COLO668 (cell line): ENCODE data around the gene PABPN1.

Experiments
- DNase-seq: peaks from one replicate; lab custom pipeline; 2025; ENCODE audit not compliant: unreplicated experiment; lab: John Stamatoyannopoulos, UW

Gene PABPN1

GRCh38 chr14:23326491-23327332, 5.5 kb downstream of the PABPN1 start:
- no peak for DNase-seq

GRCh38 chr14:23327947-23328744, 6.9 kb downstream of the PABPN1 start:
- DNase-seq, result peak; percentile 63

GRCh38 chr14:23335623-23336022, 14.4 kb downstream of the PABPN1 start:
- no peak for DNase-seq

- no peak for DNase-seq
These were observed 18.4 kb downstream of the PABPN1 start for GRCh38 chr14:23339506-23340268.

- DNase-seq, result no peak
These were observed 23.2 kb downstream of the PABPN1 start for GRCh38 chr14:23344481-23344880.

GRCh38 chr14:23345987-23346692, 24.9 kb downstream of the PABPN1 start:
- no peak for DNase-seq

GRCh38 chr14:23346693-23347405, 25.6 kb downstream of the PABPN1 start:
- no peak for DNase-seq

GRCh38 chr14:23347406-23348296, 26.4 kb downstream of the PABPN1 start:
- DNase-seq, result no peak

GRCh38 chr14:23348297-23348655, 27.0 kb downstream of the PABPN1 start:
- no peak for DNase-seq

- DNase-seq, result no peak
These were observed 28.0 kb downstream of the PABPN1 start for GRCh38 chr14:23349156-23349845.

GRCh38 chr14:23351681-23352505, 30.6 kb downstream of the PABPN1 start:
- DNase-seq, result no peak

- peak; percentile 20 for DNase-seq
These were observed 31.5 kb downstream of the PABPN1 start, which contains the start of gene SLC22A17 for GRCh38 chr14:23352506-23353432. SLC22A17 (minus strand) TSS chr14:23352887.

- no peak for DNase-seq
These were observed 32.1 kb downstream of the PABPN1 start for GRCh38 chr14:23353433-23353780.

GRCh38 chr14:23354990-23355389, 33.7 kb downstream of the PABPN1 start:
- no peak for DNase-seq

- no peak for DNase-seq
These were observed 34.7 kb downstream of the PABPN1 start for GRCh38 chr14:23355871-23356435.

GRCh38 chr14:23356662-23357061, 35.4 kb downstream of the PABPN1 start:
- DNase-seq, result no peak
